DMS53 (cell line): ENCODE results near the gene ESYT1.

Source experiments
- DNase-seq: peaks from one replicate; lab custom pipeline; 2025; lab: John Stamatoyannopoulos, UW

ESYT1 gene

GRCh38 chr12:56127888-56128669, at the start of gene ESYT1:
TSS of gene ESYT1 (plus strand) at chr12:56128267. CDS start at chr12:56128320, 53 bp downstream.
- peak; percentile 100 for DNase-seq

- DNase-seq, result no peak
These were observed 49.6 kb upstream of the ESYT1 start for GRCh38 chr12:56078427-56078826.

GRCh38 chr12:56078931-56079722, 48.9 kb upstream of the ESYT1 start:
- peak; percentile 94 for DNase-seq

- peak; percentile 96 for DNase-seq
These were observed 48.1 kb upstream of the ESYT1 start, which contains the start of gene ERBB3 for GRCh38 chr12:56079723-56080555. TSS of gene ERBB3 (plus strand) at chr12:56080165. CDS start at chr12:56080301, 136 bp downstream.

- DNase-seq, result peak; percentile 68
These were observed 47.4 kb upstream of the ESYT1 start for GRCh38 chr12:56080556-56081138.

- peak; percentile 86 for DNase-seq
These were observed 46.4 kb upstream of the ESYT1 start for GRCh38 chr12:56081393-56082347.

DNA sequence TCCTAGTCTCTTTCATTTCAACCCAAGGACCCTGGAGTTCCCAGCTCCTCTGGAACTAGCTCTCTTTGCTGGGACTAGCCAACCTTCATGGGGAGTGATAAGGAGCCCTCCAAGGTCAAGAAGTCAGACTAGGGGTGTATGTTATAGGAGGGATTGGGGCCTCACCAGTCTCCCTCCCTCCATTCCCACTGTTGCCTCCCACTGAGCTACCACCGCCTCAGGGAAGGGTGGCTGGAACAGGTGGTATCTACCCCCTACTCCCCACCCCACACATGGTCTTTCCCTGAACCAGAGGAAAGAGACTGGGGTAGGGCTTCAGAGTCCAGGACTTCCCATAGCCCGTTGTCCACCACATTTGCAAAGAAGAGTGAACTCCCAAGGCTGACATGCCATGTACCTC, 45.7 kb upstream of the ESYT1 start:
- DNase-seq, result no peak

- DNase-seq, result no peak
These were observed 45.1 kb upstream of the ESYT1 start for GRCh38 chr12:56082967-56083366.

DNA sequence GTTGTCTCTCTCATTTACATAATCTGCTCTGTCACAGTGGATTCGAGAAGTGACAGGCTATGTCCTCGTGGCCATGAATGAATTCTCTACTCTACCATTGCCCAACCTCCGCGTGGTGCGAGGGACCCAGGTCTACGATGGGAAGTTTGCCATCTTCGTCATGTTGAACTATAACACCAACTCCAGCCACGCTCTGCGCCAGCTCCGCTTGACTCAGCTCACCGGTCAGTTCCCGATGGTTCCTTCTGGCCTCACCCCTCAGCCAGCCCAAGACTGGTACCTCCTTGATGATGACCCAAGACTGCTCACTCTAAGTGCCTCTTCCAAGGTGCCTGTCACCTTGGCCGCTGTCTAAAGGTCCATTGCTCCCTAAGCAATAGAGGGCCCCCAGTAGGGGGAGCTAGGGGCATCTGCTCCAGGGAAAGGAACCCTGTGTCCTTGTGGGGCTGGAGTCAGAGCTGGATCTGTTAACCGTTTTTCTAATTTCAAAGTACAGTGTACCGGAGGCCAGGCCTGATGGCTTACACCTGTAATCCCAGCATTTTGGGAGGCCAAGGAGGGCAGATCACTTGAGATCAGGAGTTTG, 43.0 kb upstream of the ESYT1 start:
- peak; percentile 45 for DNase-seq

DNA sequence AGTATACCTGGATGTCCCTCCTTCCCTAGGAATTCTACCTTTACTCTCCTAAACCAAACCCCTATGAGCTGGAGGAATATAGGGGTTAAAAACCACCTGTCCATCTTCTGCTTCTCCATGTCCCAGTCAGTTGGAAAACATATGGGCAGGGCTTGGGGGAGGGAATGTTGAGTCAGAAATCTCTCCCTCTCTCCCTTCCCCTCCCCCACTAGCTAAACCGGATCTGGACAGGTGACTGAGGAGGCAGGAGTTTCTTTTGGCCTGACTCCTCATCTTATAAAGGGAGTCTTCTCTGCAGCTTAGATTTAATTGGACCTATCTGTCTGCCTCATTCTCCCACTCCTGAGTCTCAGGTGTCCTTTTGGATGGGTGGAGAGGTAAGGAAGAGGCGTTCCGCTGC, 42.0 kb upstream of the ESYT1 start:
- DNase-seq, result peak; percentile 83

DNA sequence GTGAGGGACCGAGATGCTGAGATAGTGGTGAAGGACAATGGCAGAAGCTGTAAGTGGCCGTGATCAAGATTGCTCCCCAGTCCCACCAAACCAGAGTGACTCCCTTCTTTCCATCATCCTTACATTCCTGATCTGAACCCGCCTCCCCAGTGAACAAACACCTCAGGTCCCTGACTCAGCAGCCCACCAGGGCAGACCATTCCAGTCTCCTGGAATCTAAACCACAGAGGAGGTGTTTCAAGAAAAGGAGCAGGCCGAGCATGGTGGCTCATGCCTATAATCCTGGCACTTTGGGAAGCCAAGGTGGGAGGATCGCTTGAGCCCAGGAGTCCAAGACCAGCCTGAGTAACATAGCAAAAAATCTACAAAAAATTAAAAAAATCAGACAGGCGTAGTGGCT, 41.5 kb upstream of the ESYT1 start:
- DNase-seq, result no peak

DNA sequence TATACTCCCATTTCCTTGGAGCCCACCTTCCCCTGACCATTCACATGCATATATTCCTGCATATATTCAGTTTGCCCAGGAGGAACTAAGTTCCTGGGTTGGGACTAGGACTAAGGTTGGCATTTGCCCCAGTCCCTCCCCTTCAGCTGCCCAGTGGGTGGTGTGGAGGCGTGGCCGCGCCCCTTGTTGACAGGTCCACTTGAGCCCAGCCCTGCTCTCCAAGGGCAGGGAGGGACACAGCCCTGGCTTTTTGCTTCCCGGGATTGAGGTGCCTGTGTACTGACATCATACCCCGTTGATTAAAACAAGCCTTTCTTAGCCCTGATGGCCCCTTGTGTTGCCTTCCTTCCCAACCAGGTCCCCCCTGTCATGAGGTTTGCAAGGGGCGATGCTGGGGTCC, 40.8 kb upstream of the ESYT1 start:
- DNase-seq, result peak; percentile 66

DNA sequence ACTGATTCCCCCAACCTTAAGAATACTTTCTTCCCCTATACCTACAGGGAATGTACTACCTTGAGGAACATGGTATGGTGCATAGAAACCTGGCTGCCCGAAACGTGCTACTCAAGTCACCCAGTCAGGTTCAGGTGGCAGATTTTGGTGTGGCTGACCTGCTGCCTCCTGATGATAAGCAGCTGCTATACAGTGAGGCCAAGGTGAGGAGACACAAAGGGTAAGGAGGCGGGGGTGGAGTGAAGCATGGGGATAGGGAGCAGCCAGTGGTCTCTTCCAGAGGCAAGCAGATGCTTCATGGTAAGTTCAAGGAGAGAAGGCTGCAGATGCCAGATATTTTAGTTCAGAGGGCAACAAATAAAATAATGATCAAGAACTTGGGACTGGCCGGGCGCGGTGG, 30.3 kb upstream of the ESYT1 start:
- DNase-seq, result no peak

DNA sequence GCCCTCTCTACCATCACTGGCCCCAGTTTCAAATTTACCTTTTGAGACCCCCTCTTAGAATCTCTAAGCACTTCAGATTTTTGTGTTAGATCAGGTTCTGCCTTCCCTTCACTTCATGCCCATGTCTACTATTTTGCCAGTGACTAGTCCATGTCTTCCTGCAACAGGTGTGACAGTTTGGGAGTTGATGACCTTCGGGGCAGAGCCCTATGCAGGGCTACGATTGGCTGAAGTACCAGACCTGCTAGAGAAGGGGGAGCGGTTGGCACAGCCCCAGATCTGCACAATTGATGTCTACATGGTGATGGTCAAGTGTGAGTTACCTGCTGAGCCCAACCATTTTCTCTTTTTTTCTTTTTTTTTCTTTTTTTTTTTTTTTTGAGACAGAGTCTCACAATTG, 29.5 kb upstream of the ESYT1 start:
- no peak for DNase-seq

GRCh38 chr12:56099787-56100186, 28.3 kb upstream of the ESYT1 start:
- no peak for DNase-seq

DNA sequence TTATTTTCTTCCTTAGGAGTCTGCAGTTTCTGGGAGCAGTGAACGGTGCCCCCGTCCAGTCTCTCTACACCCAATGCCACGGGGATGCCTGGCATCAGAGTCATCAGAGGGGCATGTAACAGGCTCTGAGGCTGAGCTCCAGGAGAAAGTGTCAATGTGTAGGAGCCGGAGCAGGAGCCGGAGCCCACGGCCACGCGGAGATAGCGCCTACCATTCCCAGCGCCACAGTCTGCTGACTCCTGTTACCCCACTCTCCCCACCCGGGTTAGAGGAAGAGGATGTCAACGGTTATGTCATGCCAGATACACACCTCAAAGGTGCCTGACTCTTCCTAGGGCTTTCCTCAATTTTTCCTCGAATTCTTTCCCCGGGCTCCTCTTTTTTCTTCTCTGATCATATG, 27.0 kb upstream of the ESYT1 start:
- DNase-seq, result no peak

DNA sequence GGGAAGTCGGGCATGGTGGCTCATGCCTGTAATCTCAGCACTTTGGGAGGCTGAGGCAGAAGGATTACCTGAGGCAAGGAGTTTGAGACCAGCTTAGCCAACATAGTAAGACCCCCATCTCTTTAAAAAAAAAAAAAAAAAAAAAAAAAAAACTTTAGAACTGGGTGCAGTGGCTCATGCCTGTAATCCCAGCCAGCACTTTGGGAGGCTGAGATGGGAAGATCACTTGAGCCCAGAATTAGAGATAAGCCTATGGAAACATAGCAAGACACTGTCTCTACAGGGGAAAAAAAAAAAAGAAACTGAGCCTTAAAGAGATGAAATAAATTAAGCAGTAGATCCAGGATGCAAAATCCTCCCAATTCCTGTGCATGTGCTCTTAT, 25.4 kb upstream of the ESYT1 start:
- DNase-seq, result no peak

DNA sequence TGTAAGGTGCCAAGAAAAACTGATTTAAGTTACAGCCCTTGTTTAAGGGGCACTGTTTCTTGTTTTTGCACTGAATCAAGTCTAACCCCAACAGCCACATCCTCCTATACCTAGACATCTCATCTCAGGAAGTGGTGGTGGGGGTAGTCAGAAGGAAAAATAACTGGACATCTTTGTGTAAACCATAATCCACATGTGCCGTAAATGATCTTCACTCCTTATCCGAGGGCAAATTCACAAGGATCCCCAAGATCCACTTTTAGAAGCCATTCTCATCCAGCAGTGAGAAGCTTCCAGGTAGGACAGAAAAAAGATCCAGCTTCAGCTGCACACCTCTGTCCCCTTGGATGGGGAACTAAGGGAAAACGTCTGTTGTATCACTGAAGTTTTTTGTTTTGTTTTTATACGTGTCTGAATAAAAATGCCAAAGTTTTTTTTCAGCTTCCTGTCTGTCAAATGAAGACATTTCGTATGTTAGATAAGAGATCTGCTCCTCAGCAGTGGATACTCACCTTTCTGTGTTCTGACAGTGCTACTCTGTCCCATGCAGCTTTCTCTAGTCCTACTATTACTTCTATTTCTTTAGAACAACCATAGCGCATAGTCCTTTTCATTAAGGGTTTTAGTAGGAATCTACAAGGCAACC, 24.9 kb upstream of the ESYT1 start:
- no peak for DNase-seq

DNA sequence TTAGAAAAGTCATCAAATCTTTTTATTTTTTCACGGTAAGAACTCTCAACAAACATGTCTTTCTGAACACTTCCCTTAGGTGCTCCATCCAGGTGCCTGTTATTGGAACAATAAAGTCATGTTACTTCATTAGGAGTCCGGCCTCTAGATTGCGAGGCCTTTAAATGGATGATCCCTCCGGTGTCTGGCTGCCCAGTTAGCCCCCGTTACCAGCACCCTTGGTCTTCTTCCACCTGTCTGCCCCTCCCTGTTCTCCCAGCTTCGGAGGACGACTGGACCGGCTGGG, 24.3 kb upstream of the ESYT1 start:
- DNase-seq, result no peak
